Glutamatergic neuron (in vitro differentiated cells): ENCODE results near the gene PHOX2A. TPM values are rescaled to one million over a fixed set of nuclear protein-coding genes. Genes with fewer than 3 reads are reported as not detected.
"Not testable (repeated sequence)": the region's sequence is repeated elsewhere in the genome, so short reads cannot be mapped to it uniquely, and the experiment has no call there.

Source experiments
- DNase-seq: peaks from one replicate; pipeline ENCODE4 v3.0.0; 2022
- H3K27ac Mint-ChIP-seq: one replicate; pipeline ENCODE4 v1.8.0; 2020; ENCODE audit warnings: mild to moderate bottlenecking, mixed read lengths, inconsistent platforms; ENCODE audit not compliant: unreplicated experiment
- H3K27me3 Mint-ChIP-seq: one replicate; pipeline ENCODE4 v1.8.0; 2020; ENCODE audit warnings: mild to moderate bottlenecking, moderate library complexity, mixed read lengths, inconsistent platforms; ENCODE audit not compliant: unreplicated experiment
- H3K36me3 Mint-ChIP-seq: one replicate; pipeline ENCODE4 v1.8.0; 2020; ENCODE audit warnings: mild to moderate bottlenecking, mixed read lengths, inconsistent platforms; ENCODE audit not compliant: unreplicated experiment
- H3K4me1 Mint-ChIP-seq: one replicate; pipeline ENCODE4 v1.8.0; 2020; ENCODE audit warnings: mild to moderate bottlenecking, low read depth, mixed read lengths, inconsistent platforms; ENCODE audit not compliant: unreplicated experiment
- H3K4me3 Mint-ChIP-seq: one replicate; pipeline ENCODE4 v1.8.0; 2020; ENCODE audit warnings: mild to moderate bottlenecking, mixed read lengths, inconsistent platforms; ENCODE audit not compliant: unreplicated experiment
- H3K9me3 Mint-ChIP-seq: one replicate; pipeline ENCODE4 v1.8.0; 2020; ENCODE audit warnings: mild to moderate bottlenecking, moderate library complexity, mixed read lengths, inconsistent platforms; ENCODE audit not compliant: unreplicated experiment
- total RNA-seq: library from RNA; stranded (reverse); fragmentation: NEBNext Ultra II Directional; extraction: Animal tissue kit (Norgen Biotek cat#: 25700); gene quantifications from one replicate; pipeline ENCODE4 v1.2.1, GENCODE V29; 2021; ENCODE audit not compliant: unreplicated experiment
- TF ChIP-seq, protein P1 (sequence below): fragments of 200-600 bp; sonication (generic); IDR thresholded peaks from one replicate; pipeline ENCODE4 v1.5.0; 2021; ENCODE audit not compliant: partially characterized antibody, unreplicated experiment

PHOX2A gene
- total RNA-seq, 1 donor from 2014 or later, result 12.0 TPM

GRCh38 chr11:72274435-72274834 is 30.5 kb upstream of the PHOX2A start:
- no peak overlapping the region for H3K4me3 Mint-ChIP-seq
- H3K4me1 Mint-ChIP-seq, result peaks cover under 1% of the 10 kb centered on the region
- no peaks in the 10 kb centered on the region for H3K36me3 Mint-ChIP-seq
- no peaks in the 10 kb centered on the region for H3K27me3 Mint-ChIP-seq
- TF ChIP-seq, protein P1, sequence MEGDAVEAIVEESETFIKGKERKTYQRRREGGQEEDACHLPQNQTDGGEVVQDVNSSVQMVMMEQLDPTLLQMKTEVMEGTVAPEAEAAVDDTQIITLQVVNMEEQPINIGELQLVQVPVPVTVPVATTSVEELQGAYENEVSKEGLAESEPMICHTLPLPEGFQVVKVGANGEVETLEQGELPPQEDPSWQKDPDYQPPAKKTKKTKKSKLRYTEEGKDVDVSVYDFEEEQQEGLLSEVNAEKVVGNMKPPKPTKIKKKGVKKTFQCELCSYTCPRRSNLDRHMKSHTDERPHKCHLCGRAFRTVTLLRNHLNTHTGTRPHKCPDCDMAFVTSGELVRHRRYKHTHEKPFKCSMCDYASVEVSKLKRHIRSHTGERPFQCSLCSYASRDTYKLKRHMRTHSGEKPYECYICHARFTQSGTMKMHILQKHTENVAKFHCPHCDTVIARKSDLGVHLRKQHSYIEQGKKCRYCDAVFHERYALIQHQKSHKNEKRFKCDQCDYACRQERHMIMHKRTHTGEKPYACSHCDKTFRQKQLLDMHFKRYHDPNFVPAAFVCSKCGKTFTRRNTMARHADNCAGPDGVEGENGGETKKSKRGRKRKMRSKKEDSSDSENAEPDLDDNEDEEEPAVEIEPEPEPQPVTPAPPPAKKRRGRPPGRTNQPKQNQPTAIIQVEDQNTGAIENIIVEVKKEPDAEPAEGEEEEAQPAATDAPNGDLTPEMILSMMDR, result no peak
- no peak for DNase-seq
- H3K27ac Mint-ChIP-seq, result no peak overlapping the region
- no peaks in the 10 kb centered on the region for H3K9me3 Mint-ChIP-seq

- no peak for DNase-seq
- H3K27me3 Mint-ChIP-seq, result no peaks in the 10 kb centered on the region
- H3K4me3 Mint-ChIP-seq, result no peak overlapping the region
- TF ChIP-seq, protein P1, result no peak
- H3K36me3 Mint-ChIP-seq, result no peaks in the 10 kb centered on the region
- no peak overlapping the region for H3K27ac Mint-ChIP-seq
- no peaks in the 10 kb centered on the region for H3K9me3 Mint-ChIP-seq
- H3K4me1 Mint-ChIP-seq, result no peaks in the 10 kb centered on the region
Observed at GRCh38 chr11:72271980-72272379, 28.0 kb upstream of the PHOX2A start.

DNA sequence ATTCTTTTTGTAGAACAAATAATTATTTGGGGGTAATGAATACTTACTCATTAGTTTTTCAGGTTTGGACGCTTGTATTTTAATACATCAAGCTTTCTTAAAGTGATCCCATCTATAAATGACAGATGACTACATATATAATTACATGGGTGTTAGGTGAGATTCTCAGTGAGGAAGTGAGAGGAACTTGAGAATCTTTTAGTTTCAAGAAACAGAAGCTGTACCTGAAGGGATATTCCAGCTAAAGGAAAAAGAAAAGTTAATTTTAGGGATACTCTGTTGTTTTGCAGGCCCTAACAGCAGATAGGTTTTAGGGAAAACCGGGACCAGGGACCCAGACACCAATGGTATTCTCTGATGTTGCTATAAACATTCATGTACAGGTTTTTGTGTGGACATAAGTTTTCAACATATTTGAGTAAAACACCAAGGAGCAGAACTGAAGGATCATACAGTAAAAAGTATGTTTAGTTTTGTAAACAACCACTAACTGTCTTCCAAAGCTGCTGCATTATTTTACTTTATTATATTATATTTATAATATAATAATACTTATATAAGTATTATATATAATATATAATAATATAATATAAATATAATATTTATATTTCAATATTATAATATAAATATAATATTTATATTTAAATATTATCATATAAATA is 24.1 kb upstream of the PHOX2A start:
- H3K9me3 Mint-ChIP-seq, result no peaks in the 10 kb centered on the region
- H3K27ac Mint-ChIP-seq, result no peak overlapping the region
- no peak for DNase-seq
- H3K4me3 Mint-ChIP-seq, result no peak overlapping the region
- no peaks in the 10 kb centered on the region for H3K27me3 Mint-ChIP-seq
- TF ChIP-seq, protein P1, result no peak
- H3K36me3 Mint-ChIP-seq, result peaks cover 3% of the 10 kb centered on the region
- H3K4me1 Mint-ChIP-seq, result no peaks in the 10 kb centered on the region

- not testable (repeated sequence) for H3K36me3 Mint-ChIP-seq, H3K27ac Mint-ChIP-seq, DNase-seq, H3K4me3 Mint-ChIP-seq, H3K27me3 Mint-ChIP-seq, H3K9me3 Mint-ChIP-seq, H3K4me1 Mint-ChIP-seq
Observed at GRCh38 chr11:72266960-72267359, 23.0 kb upstream of the PHOX2A start.

DNA sequence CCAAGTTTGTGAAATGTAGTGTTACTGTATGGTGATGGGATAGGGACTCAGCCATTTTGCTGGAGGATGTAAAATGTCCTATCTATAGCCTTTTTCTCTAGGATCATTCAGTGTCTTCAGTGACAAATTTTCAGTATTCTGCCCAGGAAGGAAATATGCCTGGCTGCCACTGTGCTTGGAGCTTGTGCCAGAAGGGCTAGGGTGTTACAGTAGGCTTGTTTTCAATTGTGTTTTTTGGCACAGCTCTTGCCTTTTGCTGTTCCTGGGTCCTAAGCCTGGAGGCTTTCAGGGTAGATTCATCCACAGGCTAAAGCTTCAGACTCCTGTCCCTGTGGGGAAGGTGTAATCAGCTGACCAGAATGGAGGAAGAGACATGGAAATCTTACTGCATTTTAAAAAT is 22.0 kb upstream of the PHOX2A start:
- Mint-ChIP-seq H3K4me1 (no peaks in the 10 kb centered on the region), H3K4me3 (no peak overlapping the region), H3K9me3 (no peaks in the 10 kb centered on the region), H3K27me3 (no peaks in the 10 kb centered on the region), H3K36me3 (peaks cover 3% of the 10 kb centered on the region), H3K27ac (no peak overlapping the region)
- TF ChIP-seq, protein P1, result no peak
- DNase-seq, result no peak
